Ishikawa (cell line): ENCODE measurements around the gene TJP2.

Source experiments
- EP300 ChIP-seq: IDR thresholded peaks from 2 replicates; pipeline ENCODE4 v1.6.1; 2012; ENCODE audit warnings: borderline replicate concordance
- FOXM1 ChIP-seq: IDR thresholded peaks from 2 replicates; pipeline ENCODE4 v1.6.1; 2012; ENCODE audit warnings: low read depth, borderline replicate concordance
- MAX ChIP-seq: IDR thresholded peaks from 2 replicates; pipeline ENCODE4 v1.6.1; 2012
- TAF1 ChIP-seq: IDR thresholded peaks from 2 replicates; pipeline ENCODE4 v1.6.1; 2012; ENCODE audit warnings: low read depth, mild to moderate bottlenecking
- TCF12 ChIP-seq: IDR thresholded peaks from 2 replicates; pipeline ENCODE4 v1.6.1; 2012; ENCODE audit warnings: low read depth

- no peak for TF ChIP-seq TAF1
- no peak for TF ChIP-seq FOXM1
- no peak for TF ChIP-seq EP300
- no peak for TF ChIP-seq MAX
- TF ChIP-seq TCF12: no peak
These were observed 55.3 kb downstream of the TJP2 start for GRCh38 chr9:69229367-69229766.
